SU-DHL-6 (cell line): Measurements from ENCODE around the gene AQP1.

ENCODE experiments used
- H2AFZ ChIP-seq: fragments of 200-600 bp; sonication (generic); 2 replicates; pipeline ENCODE4 v1.6.1; 2014; ENCODE audit warnings: low read depth, mild to moderate bottlenecking, moderate library complexity, mixed read lengths, antibody characterized with exemption, low read length; ENCODE audit not compliant: severe bottlenecking
- H3F3A ChIP-seq: fragments of 200-600 bp; shearing (Covaris generic); 2 replicates; pipeline ENCODE4 v1.6.0; 2016; ENCODE audit warnings: antibody characterized with exemption, mild to moderate bottlenecking; ENCODE audit not compliant: insufficient read depth
- H3K27ac ChIP-seq: fragments of 200-600 bp; sonication (generic); 2 replicates; pipeline ENCODE4 v1.5.1; 2016; ENCODE audit warnings: low read depth, mild to moderate bottlenecking, low read length, moderate library complexity, mixed read lengths
- H3K27me3 ChIP-seq: fragments of 200-600 bp; sonication (generic), shearing (Covaris generic); 2 replicates; pipeline ENCODE4 v1.6.0; 2014; ENCODE audit warnings: mild to moderate bottlenecking, low read length
- H3K36me3 ChIP-seq: fragments of 200-600 bp; sonication (generic); 2 replicates; pipeline ENCODE4 v1.6.1; 2014; ENCODE audit warnings: mild to moderate bottlenecking, low read length, mixed read lengths
- H3K4me2 ChIP-seq: fragments of 300-600, 200-600 bp; shearing (Covaris generic), sonication (generic); 2 replicates; pipeline ENCODE4 v1.6.0; 2014; ENCODE audit warnings: low read length, low read depth, mild to moderate bottlenecking; ENCODE audit not compliant: poor library complexity, severe bottlenecking
- H3K4me3 ChIP-seq: fragments of 200-600 bp; sonication (generic); 2 replicates; pipeline ENCODE4 v1.5.1; 2014; ENCODE audit warnings: antibody characterized with exemption, low read length, mild to moderate bottlenecking, mixed read lengths; ENCODE audit not compliant: insufficient read depth, poor library complexity, severe bottlenecking
- H3K79me2 ChIP-seq: fragments of 200-600 bp; sonication (generic); 2 replicates; pipeline ENCODE4 v1.6.1; 2014; ENCODE audit warnings: mild to moderate bottlenecking, low read length, moderate library complexity; ENCODE audit not compliant: insufficient read depth
- H3K9ac ChIP-seq: fragments of 200-600 bp; sonication (generic); 2 replicates; pipeline ENCODE4 v1.7.0; 2014; ENCODE audit warnings: mild to moderate bottlenecking, low read length
- H3K9me2 ChIP-seq: fragments of 200-600 bp; sonication (generic); replicated peaks from 2 replicates; pipeline ENCODE4 v1.6.1; 2014; ENCODE audit warnings: low read length; ENCODE audit not compliant: insufficient read depth
- H3K9me3 ChIP-seq: fragments of 200-600 bp; sonication (generic); 2 replicates; pipeline ENCODE4 v1.6.1; 2014; ENCODE audit warnings: low read length, mixed read lengths; ENCODE audit not compliant: insufficient read depth
- H4K20me1 ChIP-seq: fragments of 200-600 bp; sonication (generic); 2 replicates; pipeline ENCODE4 v1.6.1; 2014; ENCODE audit warnings: low read depth, mild to moderate bottlenecking, antibody characterized with exemption, low read length, moderate library complexity, mixed read lengths
- EZH2phosphoT487 ChIP-seq: fragments of 200-600 bp; sonication (generic), shearing (Covaris generic); conservative IDR thresholded peaks from 2 replicates; pipeline ENCODE4 v1.6.1; 2018; ENCODE audit warnings: mild to moderate bottlenecking, antibody characterized with exemption, low read length, moderate library complexity, mixed read lengths
- TF ChIP-seq, protein P1 (sequence below): fragments of 200-600 bp; sonication (generic); IDR thresholded peaks from one replicate; pipeline ENCODE4 v1.5.1; 2017; ENCODE audit warnings: antibody characterized with exemption, mild to moderate bottlenecking, low read length, moderate library complexity; ENCODE audit not compliant: insufficient read depth, poor library complexity, severe bottlenecking

Gene AQP1

GRCh38 chr7:30920584-30921539 is 9.2 kb downstream of the AQP1 start:
- Histone ChIP-seq H3K9ac (no peak overlapping the region), H3K27ac (no peak overlapping the region), H3K9me3 (no peaks in the 10 kb centered on the region), H2AFZ (no peak overlapping the region), H3K4me3 (no peak overlapping the region), H3K36me3 (no peaks in the 10 kb centered on the region), H3K4me2 (no peak overlapping the region), H3K79me2 (no peaks in the 10 kb centered on the region), H4K20me1 (no peaks in the 10 kb centered on the region), H3F3A (no peaks in the 10 kb centered on the region), H3K9me2 (no peaks in the 10 kb centered on the region), H3K27me3 (no peaks in the 10 kb centered on the region)
- TF ChIP-seq EZH2phosphoT487 = no peak
- TF ChIP-seq, protein P1, sequence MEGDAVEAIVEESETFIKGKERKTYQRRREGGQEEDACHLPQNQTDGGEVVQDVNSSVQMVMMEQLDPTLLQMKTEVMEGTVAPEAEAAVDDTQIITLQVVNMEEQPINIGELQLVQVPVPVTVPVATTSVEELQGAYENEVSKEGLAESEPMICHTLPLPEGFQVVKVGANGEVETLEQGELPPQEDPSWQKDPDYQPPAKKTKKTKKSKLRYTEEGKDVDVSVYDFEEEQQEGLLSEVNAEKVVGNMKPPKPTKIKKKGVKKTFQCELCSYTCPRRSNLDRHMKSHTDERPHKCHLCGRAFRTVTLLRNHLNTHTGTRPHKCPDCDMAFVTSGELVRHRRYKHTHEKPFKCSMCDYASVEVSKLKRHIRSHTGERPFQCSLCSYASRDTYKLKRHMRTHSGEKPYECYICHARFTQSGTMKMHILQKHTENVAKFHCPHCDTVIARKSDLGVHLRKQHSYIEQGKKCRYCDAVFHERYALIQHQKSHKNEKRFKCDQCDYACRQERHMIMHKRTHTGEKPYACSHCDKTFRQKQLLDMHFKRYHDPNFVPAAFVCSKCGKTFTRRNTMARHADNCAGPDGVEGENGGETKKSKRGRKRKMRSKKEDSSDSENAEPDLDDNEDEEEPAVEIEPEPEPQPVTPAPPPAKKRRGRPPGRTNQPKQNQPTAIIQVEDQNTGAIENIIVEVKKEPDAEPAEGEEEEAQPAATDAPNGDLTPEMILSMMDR = no peak

GRCh38 chr7:30921540-30922401 is 10.1 kb downstream of the AQP1 start:
- no peak for TF ChIP-seq EZH2phosphoT487
- TF ChIP-seq, protein P1 = no peak
- Histone ChIP-seq H3F3A (no peaks in the 10 kb centered on the region), H3K9ac (no peak overlapping the region)

GRCh38 chr7:30922596-30922995 is 10.9 kb downstream of the AQP1 start:
- no peak for TF ChIP-seq EZH2phosphoT487
- TF ChIP-seq, protein P1 = no peak
- H3K27me3 ChIP-seq = no peaks in the 10 kb centered on the region
- H4K20me1 ChIP-seq = no peaks in the 10 kb centered on the region
- H3K36me3 ChIP-seq = no peaks in the 10 kb centered on the region
- no peak overlapping the region for H3K4me2 ChIP-seq
- no peaks in the 10 kb centered on the region for H3K9me2 ChIP-seq
- H3K4me3 ChIP-seq = no peak overlapping the region
- H3K79me2 ChIP-seq = no peaks in the 10 kb centered on the region
- H3F3A ChIP-seq = no peaks in the 10 kb centered on the region
- H3K27ac ChIP-seq = no peak overlapping the region
- no peak overlapping the region for H3K9ac ChIP-seq
- H3K9me3 ChIP-seq = no peaks in the 10 kb centered on the region
- H2AFZ ChIP-seq = no peak overlapping the region

More at GRCh38 chr7:30921540-30922401, 10.1 kb downstream of the AQP1 start:
- Histone ChIP-seq H3K36me3 (no peaks in the 10 kb centered on the region), H3K27me3 (no peaks in the 10 kb centered on the region), H3K4me2 (no peak overlapping the region), H3K79me2 (no peaks in the 10 kb centered on the region), H2AFZ (no peak overlapping the region), H3K4me3 (no peak overlapping the region), H3K9me3 (no peaks in the 10 kb centered on the region), H3K27ac (no peak overlapping the region), H3K9me2 (no peaks in the 10 kb centered on the region), H4K20me1 (no peaks in the 10 kb centered on the region)
